Activated naive CD4-positive, alpha-beta T cell treated with anti-CD3 and anti-CD28 coated beads for 36 hours (primary cell): ENCODE measurements around the gene ZNF598. TPM values are rescaled to one million over a fixed set of nuclear protein-coding genes. Genes with fewer than 3 reads are reported as not detected.

ENCODE experiments used
- CTCF ChIA-PET: fragments of 350-600 bp; sonication (Branson Sonifier 250); formaldehyde crosslinking; loops from one replicate; lab custom pipeline; 2021; ENCODE audit warnings: antibody characterized with exemption; lab: Charles Lee
- DNase-seq: peaks from one replicate; pipeline ENCODE4 v3.0.0-alpha.2; 2020
- H3K27ac Mint-ChIP-seq: one replicate; pipeline ENCODE4 v1.8.0; 2021; ENCODE audit warnings: mild to moderate bottlenecking, mixed read lengths
- H3K27me3 Mint-ChIP-seq: one replicate; pipeline ENCODE4 v1.8.0; 2021; ENCODE audit warnings: low read depth, mixed read lengths
- H3K36me3 Mint-ChIP-seq: one replicate; pipeline ENCODE4 v1.8.0; 2021; ENCODE audit warnings: low read depth, mixed read lengths
- H3K4me1 Mint-ChIP-seq: one replicate; pipeline ENCODE4 v1.8.0; 2021; ENCODE audit warnings: low read depth, mixed read lengths
- H3K4me3 Mint-ChIP-seq: one replicate; pipeline ENCODE4 v1.8.0; 2021; ENCODE audit warnings: mild to moderate bottlenecking, moderate library complexity, mixed read lengths
- H3K9me3 Mint-ChIP-seq: one replicate; pipeline ENCODE4 v1.8.0; 2021; ENCODE audit warnings: mixed read lengths
- intact Hi-C: fragments of 100-400 bp; cut with micrococcal nuclease; formaldehyde crosslinking; loops from one replicate; pipeline ENCODE4 v1.15.1; 2023
- total RNA-seq, 2 experiments: library from RNA; stranded (reverse); gene quantifications; one replicate each; pipeline ENCODE4 v1.2.3, GENCODE V29; 2021

Gene ZNF598
- total RNA-seq, 2 experiments from 2014 or later = 88.8 to 93.5 TPM

DNA sequence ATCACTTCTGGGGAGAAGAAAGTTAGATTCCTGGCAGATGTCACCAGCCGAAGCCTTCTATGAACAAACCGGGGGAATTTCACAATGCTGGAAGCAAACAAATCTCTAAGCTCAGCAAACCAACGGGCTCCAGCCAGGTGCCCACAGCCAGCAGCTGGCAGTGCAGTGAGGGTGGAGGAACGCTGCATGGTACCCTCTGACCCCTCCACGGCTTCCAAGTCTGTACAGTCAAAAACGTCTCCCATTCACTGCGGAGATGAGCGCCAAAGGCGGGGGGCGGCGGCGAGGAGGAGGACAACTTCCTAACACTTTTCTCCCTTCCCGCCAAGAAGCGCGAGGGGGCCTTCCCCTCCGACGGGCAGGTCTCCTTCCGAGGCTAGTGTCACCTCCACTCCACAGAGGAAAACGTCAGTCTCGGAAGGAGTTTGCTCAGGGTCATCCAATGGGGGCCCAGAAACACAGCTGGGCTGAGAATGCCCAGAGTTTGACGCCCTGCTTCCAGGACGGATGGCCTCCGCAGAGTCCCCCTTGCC lies 924 bp downstream of the ZNF598 start:
- H3K27me3 Mint-ChIP-seq = no peaks in the 10 kb centered on the region
- peaks cover 30% of the 10 kb centered on the region for H3K36me3 Mint-ChIP-seq
- H3K9me3 Mint-ChIP-seq = no peaks in the 10 kb centered on the region
- peak overlapping the region; percentile 89 for H3K27ac Mint-ChIP-seq
- CTCF ChIA-PET = interaction anchor here (0.6 to 1.3 kb wide), 4 partner anchors 10 to 19 kb away, joined by 3 read pairs; no protein-coding TSS in a partner anchor
- intact Hi-C loops = loop anchor here (1.0 to 5.0 kb wide), 3 partner anchors 16 to 151 kb away; partner anchors contain the start of gene RPS2
- peak; percentile 77 for DNase-seq
- peaks cover 42% of the 10 kb centered on the region for H3K4me1 Mint-ChIP-seq
- peak overlapping the region; percentile 82 for H3K4me3 Mint-ChIP-seq

- Mint-ChIP-seq H3K36me3 (peaks cover 30% of the 10 kb centered on the region), H3K4me3 (peak overlapping the region; percentile 82), H3K4me1 (peaks cover 42% of the 10 kb centered on the region), H3K27me3 (no peaks in the 10 kb centered on the region), H3K27ac (peak overlapping the region; percentile 89), H3K9me3 (no peaks in the 10 kb centered on the region)
- intact Hi-C loops = loop anchor here (2.0 to 5.0 kb wide), 2 partner anchors 43 to 151 kb away; partner anchors contain the start of gene RPS2
- CTCF ChIA-PET = interaction anchor here (0.9 to 1.3 kb wide), 4 partner anchors 9 to 20 kb away, joined by 3 to 4 read pairs (median 3); no protein-coding TSS in a partner anchor
- DNase-seq = peak; percentile 62
Observed at GRCh38 chr16:2008009-2008526, 1.6 kb downstream of the ZNF598 start.

- intact Hi-C loops = loop anchor here (5.0 kb wide), 1 partner anchor 150 kb away; no protein-coding TSS in a partner anchor
- Mint-ChIP-seq H3K9me3 (no peaks in the 10 kb centered on the region), H3K27me3 (no peaks in the 10 kb centered on the region), H3K4me3 (peak overlapping the region; percentile 82), H3K27ac (peak overlapping the region; percentile 89), H3K4me1 (peaks cover 42% of the 10 kb centered on the region), H3K36me3 (peaks cover 33% of the 10 kb centered on the region)
- no peak for DNase-seq
- CTCF ChIA-PET = interaction anchor here (0.6 to 1.3 kb wide), 4 partner anchors 9 to 141 kb away, joined by 3 to 4 read pairs (median 3); no protein-coding TSS in a partner anchor
Observed at GRCh38 chr16:2007081-2007836, 2.4 kb downstream of the ZNF598 start.

- peak overlapping the region; percentile 46 for H3K27ac Mint-ChIP-seq
- CTCF ChIA-PET = no interaction called here
- H3K4me1 Mint-ChIP-seq = peaks cover 42% of the 10 kb centered on the region
- no peak for DNase-seq
- no peaks in the 10 kb centered on the region for H3K27me3 Mint-ChIP-seq
- peaks cover 36% of the 10 kb centered on the region for H3K36me3 Mint-ChIP-seq
- no peaks in the 10 kb centered on the region for H3K9me3 Mint-ChIP-seq
- intact Hi-C loops = loop anchor here (5.0 kb wide), 1 partner anchor 149 kb away; no protein-coding TSS in a partner anchor
- H3K4me3 Mint-ChIP-seq = no peak overlapping the region
Observed at GRCh38 chr16:2006317-2006716, 3.3 kb downstream of the ZNF598 start.

- peaks cover 42% of the 10 kb centered on the region for H3K4me1 Mint-ChIP-seq
- H3K36me3 Mint-ChIP-seq = peaks cover 39% of the 10 kb centered on the region
- H3K27me3 Mint-ChIP-seq = no peaks in the 10 kb centered on the region
- CTCF ChIA-PET = no interaction called here
- intact Hi-C loops = loop anchor here (5.0 kb wide), 1 partner anchor 148 kb away; no protein-coding TSS in a partner anchor
- no peaks in the 10 kb centered on the region for H3K9me3 Mint-ChIP-seq
- H3K4me3 Mint-ChIP-seq = no peak overlapping the region
- no peak overlapping the region for H3K27ac Mint-ChIP-seq
- no peak for DNase-seq
Observed at GRCh38 chr16:2005646-2006045, 4.0 kb downstream of the ZNF598 start.

DNA sequence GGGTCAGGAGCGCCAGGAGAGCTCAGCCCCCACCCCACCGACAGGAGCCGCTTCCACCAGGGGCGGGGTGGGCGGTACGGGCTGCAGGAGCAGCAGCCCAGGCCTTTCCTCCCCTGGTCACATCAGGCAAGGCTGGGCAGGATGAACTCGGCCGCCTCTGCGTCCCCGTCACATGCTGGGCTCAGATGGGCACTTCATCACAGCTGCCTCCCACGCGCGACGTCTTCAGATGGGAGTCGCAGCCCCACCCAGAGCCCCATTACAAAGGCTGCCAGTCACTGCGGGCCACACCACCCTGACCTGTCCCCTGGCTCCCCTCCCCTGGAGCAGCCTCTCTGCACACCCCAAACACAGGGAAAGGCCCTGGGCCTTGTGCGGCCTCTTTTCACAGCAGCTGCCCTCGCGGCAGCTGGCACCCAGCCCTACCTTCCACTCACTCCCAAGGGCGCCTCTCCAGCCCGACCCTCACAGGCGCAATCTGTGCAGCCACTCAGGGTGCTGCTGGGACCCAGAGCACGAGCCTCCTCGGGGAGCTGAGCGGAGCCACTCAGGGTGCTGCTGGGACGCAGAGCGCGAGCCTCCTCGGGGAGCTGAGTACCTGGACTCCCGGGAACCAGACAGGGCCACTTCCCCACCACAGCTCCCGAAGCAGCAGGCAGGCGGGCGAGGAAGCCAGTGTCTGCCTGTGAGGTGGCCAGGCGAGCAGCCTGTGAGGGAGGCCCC lies 4.7 kb downstream of the ZNF598 start:
- intact Hi-C loops = loop anchor here (5.0 kb wide), 1 partner anchor 148 kb away; no protein-coding TSS in a partner anchor
- H3K9me3 Mint-ChIP-seq = no peaks in the 10 kb centered on the region
- H3K27me3 Mint-ChIP-seq = no peaks in the 10 kb centered on the region
- peaks cover 35% of the 10 kb centered on the region for H3K36me3 Mint-ChIP-seq
- H3K27ac Mint-ChIP-seq = no peak overlapping the region
- DNase-seq = no peak
- CTCF ChIA-PET = interaction anchor here (0.6 to 2.2 kb wide), 6 partner anchors 7 to 135 kb away, joined by 3 to 36 read pairs (median 5); no protein-coding TSS in a partner anchor
- H3K4me1 Mint-ChIP-seq = peaks cover 37% of the 10 kb centered on the region
- no peak overlapping the region for H3K4me3 Mint-ChIP-seq

GRCh38 chr16:2003827-2004641 lies 5.6 kb downstream of the ZNF598 start:
- DNase-seq = peak; percentile 90
- no peaks in the 10 kb centered on the region for H3K9me3 Mint-ChIP-seq
- H3K27ac Mint-ChIP-seq = no peak overlapping the region
- no peaks in the 10 kb centered on the region for H3K27me3 Mint-ChIP-seq
- peaks cover 35% of the 10 kb centered on the region for H3K36me3 Mint-ChIP-seq
- peaks cover 37% of the 10 kb centered on the region for H3K4me1 Mint-ChIP-seq
- intact Hi-C loops = no loop called here
- CTCF ChIA-PET = interaction anchor here (0.6 to 2.2 kb wide), 15 partner anchors 8 to 425 kb away, joined by 3 to 36 read pairs (median 4); partner anchors contain the start of genes GFER, MSRB1, NTHL1 and TSC2
- no peak overlapping the region for H3K4me3 Mint-ChIP-seq

- CTCF ChIA-PET = interaction anchor here (0.7 to 2.2 kb wide), 8 partner anchors 9 to 257 kb away, joined by 3 to 36 read pairs (median 4); partner anchors contain the start of genes MSRB1, NTHL1 and TSC2
- Mint-ChIP-seq H3K4me1 (peaks cover 31% of the 10 kb centered on the region), H3K9me3 (no peaks in the 10 kb centered on the region), H3K27ac (no peak overlapping the region), H3K36me3 (peaks cover 32% of the 10 kb centered on the region), H3K4me3 (no peak overlapping the region), H3K27me3 (no peaks in the 10 kb centered on the region)
- no peak for DNase-seq
- intact Hi-C loops = no loop called here
Observed at GRCh38 chr16:2003231-2003826, 6.3 kb downstream of the ZNF598 start.

DNA sequence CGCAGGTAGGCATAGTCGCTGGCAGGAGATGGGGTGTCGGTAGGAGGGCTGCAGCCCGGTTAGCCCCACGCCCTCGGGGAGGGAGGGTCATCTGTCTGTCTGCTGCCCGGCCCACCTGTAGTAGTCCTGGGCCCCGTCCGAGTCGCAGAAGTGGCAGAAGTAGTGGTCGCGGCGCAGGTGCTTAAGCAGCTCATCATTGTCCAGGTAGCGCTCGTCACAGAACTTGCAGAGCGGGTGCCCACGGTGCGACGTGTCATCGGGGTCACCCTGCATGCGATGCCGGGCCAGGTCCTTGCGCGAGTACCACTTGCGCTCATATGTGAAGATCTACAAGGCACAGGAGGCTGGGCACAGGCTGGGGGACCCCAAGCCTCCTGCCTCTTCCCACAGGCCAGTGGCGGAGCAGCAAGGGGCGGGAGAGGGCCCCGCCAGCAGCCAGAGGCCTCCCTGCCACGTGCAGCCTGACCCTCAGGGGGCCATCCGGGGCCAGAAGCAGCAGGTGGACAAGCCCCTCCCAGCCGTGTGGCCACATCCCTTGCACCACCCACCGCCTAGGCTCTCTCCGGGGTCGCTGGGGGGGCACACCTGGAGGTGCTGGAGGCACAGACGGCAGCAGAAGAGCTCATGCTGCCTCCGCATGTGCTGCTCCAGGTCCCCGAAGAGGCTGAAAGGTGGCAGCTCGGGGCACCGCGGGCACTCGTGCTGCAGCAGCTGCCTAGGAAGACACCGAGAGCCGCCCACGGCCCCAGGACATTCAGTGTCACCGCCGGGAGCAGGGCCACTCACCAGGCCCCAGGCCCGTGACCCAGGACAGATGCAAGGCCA lies 7.0 kb downstream of the ZNF598 start:
- peaks cover 28% of the 10 kb centered on the region for H3K4me1 Mint-ChIP-seq
- H3K27ac Mint-ChIP-seq = no peak overlapping the region
- CTCF ChIA-PET = interaction anchor here (1.3 to 2.2 kb wide), 5 partner anchors 8 to 138 kb away, joined by 4 to 36 read pairs (median 4); partner anchors contain the start of genes MSRB1, NTHL1 and TSC2
- intact Hi-C loops = no loop called here
- H3K4me3 Mint-ChIP-seq = no peak overlapping the region
- no peaks in the 10 kb centered on the region for H3K27me3 Mint-ChIP-seq
- H3K9me3 Mint-ChIP-seq = no peaks in the 10 kb centered on the region
- H3K36me3 Mint-ChIP-seq = peaks cover 26% of the 10 kb centered on the region
- no peak for DNase-seq
